DMS53 (cell line): ENCODE measurements around the gene RRP1B.

ENCODE experiments used
- DNase-seq: peaks from one replicate; lab custom pipeline; 2025; lab: John Stamatoyannopoulos, UW

The RRP1B gene

DNA sequence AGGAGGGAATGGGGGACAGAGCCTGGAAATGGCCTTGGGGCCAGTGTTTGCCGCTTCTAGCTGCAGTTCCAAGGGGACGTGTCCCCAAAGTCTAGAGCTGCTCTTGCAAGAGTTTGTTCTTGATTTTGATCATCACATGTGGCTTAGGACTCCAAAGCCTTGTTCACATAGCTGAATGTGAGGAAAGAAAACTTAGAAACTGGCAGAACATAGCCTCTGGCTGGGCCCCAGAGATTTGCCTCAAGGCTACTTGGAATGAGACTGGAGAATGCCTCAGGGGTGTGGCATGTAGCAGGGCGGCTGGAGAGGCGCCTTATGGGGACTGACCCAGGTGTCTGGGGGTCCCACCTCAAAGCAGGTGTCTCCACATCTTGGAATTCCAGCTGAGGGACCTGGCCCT is 61.8 kb downstream of the RRP1B start:
- no peak for DNase-seq

DNA sequence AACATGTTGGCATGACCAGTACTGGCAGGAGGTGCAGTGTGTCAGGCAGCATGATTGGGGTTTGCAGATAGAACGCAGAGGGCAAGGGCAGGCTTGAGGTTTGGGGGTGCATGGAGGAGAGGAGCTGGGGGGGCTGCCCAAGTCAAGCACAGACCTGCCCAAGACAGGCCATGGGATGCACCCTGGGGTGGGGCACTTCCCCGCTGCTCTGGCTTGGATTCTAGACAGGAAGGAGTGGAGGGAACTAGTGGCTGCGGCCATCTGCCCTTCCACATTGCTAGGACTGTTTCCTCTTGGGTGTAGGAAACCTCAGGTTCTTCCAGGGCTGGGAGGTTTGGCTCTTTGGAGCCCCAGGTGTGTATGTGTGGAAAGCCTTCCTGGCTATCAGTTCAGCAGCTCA is 62.6 kb downstream of the RRP1B start:
- no peak for DNase-seq

DNA sequence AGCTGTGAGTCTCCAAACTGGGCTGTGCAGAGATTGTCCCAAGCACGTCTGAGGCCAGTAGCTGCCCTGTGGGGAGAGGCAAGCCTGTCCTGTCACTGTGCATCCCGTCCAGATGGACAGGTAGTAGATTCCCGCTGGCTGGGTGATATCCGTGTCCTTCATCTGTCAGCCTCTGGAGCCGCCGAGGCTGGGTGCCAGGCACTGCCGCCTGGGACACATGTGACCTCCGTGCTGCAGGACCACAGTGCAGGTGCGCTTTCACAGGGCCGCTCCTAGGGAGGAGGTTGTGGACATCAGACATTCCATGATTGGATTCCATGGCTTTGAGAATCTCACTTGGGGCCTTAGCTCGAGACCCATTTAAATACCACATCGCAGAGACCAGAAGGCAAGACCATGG is 64.3 kb downstream of the RRP1B start:
- DNase-seq: peak; percentile 13

DNA sequence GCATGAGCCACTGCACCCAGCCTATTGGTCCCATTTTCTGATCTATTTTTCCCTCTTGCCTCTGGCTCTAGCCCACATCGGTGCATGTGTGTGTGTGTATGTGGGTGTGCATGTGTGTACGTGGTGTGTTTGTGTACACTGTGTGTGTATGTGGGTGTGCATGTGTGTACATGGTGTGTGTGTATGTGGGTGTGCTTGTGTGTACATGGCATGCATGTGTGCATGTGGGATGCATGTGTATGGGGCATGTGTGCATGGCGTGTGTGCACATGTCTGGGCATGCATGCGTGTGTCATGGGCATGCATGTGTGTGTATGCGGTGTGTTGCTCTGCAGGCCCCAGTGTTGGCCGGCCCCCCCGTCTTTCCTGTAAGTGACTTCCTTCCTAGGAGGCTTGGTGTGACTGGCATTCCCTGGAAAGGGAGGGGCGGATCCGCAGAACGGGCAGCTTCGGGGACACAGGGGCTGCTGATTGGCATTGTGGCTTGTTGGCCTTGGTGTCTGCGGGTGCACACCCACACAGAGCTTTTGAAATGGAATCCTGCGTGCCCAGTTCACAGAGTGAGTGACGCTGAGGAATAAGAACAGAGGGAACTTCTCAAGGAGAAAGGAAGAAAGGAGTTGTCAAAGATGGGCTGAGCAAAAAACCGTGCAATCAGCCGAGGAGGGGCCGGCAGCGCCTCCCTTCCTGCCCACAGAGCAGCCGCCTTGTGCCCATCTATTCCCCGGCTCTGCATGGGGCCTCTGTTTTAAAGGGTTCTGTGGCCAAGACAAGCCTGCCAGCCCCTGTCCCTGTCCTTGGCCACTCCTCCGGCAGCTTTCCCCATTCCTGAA is 67.5 kb downstream of the RRP1B start:
- DNase-seq: no peak

DNA sequence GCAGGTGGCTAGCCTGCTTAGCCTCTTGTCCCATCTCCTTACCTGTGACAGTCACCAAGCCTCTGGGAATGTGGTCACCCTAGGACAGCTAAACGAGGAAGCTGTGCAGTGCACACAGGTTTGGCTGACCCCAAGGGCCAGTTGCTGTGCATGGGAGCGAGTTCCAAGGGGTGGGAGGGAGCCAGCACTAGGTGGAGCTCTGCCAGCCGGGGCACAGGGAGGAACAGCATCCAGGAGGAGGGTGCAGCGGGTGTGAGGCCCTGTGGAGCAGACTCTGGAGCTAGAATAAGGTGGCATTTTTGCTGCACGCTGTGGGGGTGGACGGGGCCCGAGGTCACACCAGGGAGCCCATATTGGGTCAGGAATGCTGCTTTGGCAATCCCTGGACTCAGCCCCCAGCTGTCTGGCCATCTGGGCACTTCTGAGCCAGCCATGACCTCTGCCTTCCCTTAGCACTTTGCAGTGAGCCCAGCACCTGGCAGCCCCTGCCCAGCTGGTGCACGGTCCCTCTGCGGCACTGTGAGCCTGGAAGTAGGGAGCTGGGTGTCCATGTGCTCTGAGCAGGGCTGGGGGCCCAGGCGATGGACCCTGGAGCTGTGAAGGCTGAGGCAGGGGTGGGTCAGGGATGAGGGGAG is 68.3 kb downstream of the RRP1B start:
- peak; percentile 74 for DNase-seq

DNA sequence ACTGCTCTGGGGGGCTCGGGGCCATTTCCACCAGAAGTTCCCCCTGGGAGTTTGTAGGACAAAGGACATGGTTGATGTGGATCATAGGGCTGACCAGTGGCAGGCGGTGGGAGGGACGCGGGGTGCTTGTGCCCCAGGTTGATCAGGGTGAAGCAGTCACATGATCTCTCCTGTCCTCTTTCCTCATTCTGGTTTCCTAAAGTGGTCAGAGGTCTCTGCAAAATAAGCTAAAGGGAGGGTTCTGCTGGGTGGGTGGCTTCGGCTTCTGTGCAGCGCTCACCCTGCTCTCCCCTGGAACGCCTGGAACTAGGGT is 68.8 kb downstream of the RRP1B start:
- peak; percentile 65 for DNase-seq

DNA sequence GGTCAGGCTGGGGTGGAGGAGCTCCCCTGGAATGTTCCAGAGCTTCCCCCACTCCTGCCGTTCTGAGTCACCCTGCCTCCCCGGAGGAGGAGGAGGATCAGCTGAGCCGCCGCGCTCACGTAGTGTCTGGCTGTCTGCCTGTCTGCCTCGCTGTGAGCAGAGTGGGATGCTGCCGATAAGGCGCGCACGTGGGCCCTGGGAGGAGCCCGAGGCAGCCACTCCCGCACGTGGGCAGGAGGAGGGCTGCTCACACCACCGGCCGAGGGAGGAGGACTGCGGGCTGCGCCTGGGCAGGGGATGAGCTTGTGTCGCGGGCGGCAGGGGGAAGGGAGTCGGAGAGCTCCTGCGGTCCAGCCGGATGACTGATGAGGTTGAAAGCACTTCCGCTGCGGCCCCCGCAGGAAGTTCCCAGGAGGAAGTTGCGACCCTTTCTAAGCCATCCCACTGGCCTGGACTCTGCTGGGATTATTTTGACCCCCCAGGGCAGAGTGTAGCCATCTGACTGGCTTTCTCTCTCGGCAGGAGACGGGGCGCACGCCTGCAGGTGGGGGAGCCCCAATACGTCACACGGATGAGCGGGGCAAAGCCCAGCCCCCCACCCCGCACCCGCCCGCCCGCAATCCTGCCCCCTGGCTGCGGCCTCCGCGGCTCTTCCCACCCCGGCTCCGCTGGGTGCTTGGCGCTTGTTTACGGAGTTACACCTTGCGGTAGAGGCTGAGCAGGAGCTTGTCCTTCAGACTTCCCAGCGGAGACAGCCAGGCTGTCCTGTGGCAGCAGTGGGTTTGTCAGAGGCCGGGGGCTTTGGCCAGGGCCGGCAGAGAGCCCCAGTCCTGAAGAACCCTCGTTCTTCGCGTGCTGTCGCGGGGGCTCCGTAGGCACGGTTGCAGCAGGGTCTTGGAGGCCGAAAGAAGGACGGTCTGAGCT is 69.4 kb downstream of the RRP1B start:
- DNase-seq: peak; percentile 94

DNA sequence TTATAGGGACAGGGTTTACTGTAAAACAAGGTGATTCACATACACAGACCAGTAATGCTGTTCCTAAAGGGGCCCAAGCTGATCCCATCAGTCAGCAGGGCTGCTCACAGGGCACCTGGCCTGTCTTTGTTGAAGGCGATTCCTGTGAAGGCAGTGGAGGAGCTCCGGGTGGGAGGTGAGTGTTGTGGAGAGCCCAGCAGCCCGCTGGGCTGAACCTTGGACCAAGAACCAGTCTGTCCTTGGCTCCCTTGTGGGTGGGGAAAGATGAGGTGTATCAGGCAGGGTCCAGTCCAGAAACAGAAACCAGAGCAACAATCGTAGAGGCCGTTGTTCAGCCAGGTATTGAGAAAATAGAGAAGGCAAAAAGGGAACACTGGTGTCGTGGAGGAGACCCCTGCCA is 72.1 kb downstream of the RRP1B start:
- DNase-seq: no peak

DNA sequence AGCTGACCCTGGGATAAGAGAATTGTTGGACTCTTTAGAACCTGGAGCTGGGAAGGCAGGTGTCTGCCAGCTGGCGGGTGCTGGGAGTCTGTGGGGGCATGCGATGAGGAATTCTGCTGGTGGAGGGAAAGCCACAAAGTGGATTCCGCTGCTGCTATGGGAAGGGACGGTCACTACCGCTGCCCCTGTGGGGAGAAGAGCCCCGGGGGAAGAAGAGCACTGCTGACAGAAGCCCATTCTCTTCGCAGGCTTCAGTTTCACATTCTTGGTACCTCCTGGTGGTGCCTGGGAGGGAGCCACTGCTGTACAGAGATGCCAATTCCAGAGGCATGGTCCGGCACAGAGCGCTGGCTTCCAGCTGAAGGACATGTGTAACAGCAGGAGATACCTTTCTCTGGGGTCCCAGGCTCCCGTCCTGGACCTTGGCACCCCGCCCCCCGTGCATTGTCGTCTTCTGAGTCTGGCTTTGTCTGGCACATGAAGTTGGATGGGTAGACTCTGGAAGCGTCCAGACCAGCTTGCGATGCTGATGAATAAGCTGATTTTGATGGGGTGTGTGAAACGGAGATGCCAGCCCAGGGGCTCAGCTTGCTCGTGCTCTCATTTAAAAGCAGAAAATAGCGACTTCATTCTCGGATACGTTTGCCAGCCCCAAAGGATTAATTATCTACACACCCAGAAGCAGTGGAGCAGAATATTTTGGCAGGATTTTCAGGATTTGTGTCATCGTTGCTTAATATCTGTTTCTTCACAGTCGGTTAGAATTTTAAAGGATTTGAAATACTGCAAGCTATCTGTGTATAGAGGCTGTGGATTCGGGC is 72.7 kb downstream of the RRP1B start:
- no peak for DNase-seq

DNA sequence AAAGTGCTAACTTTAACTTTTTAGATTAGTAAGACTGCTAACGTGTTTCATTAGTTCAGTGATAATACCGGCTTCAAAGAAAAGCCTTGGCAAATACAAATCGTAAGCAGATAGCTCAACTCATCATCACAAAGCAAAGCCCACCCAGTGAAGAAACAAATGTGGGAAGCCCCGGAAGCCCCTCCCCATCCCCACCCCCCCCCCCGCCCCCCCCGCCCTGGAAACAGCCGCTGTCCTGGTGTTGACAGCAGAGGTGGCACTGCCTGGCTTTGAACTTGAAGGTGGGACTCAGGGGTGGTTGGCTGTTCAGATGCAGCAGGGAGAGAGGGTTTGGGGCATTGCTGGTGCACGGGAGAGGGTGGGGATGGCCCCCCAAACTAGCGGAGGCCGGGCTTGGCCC is 73.7 kb downstream of the RRP1B start:
- DNase-seq: no peak

DNA sequence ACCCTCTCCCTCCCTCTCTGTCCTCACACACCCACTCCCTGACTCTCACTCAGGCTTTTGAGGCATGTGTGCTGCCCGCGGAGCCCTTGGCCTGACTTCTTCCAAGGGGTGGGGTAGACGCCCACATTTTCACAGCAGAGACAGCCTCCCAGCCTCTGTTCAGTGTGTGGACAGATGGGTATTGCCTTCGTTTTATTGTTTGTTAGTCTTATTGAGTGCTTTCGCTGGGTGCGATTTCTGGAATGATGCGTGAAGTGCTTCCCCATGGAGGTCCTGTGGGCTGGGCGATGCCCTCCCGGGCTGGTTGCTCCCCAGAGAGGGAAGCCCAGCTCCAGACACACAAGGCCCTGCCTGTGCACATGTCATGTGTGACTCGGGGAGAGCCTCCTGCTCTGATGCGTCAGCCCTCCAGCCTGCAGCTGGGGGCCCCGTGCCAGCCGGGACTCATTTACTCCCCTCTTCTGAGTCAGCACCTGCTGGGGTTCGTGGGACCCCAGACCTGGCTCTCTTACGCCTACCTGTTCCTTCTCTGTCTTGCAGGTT is 74.2 kb downstream of the RRP1B start:
- DNase-seq: peak; percentile 32

DNA sequence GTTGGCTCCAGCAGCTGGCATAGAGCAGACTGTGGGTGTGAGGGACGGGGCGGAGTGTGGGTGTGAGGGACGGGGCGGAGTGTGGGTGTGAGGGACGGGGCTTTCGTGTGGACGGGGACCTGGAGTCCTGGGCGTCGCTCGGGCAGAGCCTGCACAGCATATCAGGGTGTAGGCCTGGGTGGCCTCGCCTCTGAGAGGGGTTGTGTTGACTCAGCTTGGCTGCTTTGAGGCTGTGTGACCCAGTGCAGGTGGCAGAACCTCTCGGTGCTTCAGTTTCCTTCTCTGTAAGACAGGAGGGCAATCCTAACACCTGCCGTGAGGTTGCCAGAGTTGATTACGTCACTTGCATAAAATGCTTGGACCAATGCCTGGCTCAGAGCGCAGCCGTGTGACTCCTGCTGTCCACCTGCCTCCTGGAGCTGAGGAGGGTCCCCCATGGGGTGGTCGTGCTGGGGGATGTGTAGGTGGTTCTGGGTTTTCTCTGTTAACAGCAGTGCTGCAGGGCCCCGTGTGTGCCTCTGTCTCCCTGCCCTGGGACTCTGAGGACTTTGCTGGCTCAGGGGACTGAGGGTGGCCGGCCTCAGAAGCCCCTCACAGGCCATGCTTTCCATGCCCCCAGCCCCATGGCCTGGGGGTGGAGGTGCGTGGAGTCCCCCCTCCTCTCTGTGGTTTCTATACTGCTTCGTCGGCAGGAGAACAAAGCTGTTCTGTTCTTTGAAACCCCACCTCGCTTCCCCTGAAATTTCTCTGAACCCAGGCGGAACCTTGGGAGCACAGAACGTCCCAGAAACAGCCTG is 75.0 kb downstream of the RRP1B start:
- DNase-seq: peak; percentile 75

DNA sequence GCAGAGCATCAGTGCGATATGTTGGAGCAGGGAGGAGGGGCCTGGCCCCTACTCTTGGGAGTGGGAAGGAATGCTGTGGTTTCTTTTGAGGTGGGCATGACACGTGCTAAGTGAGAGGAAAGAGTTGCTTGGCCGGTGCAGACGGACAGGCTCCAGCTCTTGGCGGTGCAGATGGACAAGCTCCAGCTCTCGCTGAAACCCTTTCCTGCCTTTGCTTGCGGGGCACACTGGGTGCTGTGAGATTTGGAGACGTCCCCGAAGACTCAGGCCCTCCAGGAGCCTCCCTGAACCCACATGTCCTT is 75.5 kb downstream of the RRP1B start:
- DNase-seq: no peak

DNA sequence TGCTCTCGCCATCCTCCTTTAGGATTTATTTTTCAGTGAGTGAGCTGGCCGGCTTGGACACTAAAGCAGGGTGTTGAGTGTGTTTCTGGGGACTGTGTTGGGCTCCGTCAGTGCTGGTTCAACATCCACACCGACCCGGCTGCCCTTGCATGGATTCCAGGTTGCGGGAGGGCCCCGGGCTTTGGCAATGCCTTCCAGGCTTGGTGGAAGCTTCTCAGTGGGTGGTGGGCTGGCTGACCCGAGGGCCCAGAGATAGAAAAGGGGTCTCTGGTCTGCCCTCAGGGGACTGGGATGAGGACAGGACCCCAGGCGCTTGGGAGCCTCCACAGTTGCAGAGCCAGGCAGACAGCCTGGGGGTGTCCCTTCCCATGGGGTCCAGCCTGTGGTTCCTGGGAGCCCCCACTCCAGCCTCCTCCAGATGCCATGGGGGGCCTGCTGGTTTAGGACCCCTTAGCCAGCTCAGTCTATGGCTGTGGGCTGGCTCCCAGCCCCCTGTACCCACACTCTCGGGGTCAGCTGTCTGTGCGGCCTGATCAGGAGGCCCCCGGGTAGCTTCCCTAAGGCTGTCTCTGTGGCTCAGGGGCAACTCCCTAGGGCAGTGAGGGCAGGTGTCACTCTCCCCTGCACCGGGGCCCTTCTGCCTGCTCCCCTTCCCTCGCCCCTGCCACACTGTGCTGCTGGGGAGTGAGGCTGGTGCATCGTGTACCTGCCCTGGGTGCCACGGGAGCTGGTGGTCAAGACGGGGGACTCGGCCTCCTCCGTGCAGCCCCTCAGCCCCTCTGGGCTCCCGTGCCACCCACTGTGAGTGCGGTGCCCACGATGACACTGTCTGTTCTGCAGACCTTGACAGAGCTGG is 76.1 kb downstream of the RRP1B start:
- DNase-seq: no peak

DNA sequence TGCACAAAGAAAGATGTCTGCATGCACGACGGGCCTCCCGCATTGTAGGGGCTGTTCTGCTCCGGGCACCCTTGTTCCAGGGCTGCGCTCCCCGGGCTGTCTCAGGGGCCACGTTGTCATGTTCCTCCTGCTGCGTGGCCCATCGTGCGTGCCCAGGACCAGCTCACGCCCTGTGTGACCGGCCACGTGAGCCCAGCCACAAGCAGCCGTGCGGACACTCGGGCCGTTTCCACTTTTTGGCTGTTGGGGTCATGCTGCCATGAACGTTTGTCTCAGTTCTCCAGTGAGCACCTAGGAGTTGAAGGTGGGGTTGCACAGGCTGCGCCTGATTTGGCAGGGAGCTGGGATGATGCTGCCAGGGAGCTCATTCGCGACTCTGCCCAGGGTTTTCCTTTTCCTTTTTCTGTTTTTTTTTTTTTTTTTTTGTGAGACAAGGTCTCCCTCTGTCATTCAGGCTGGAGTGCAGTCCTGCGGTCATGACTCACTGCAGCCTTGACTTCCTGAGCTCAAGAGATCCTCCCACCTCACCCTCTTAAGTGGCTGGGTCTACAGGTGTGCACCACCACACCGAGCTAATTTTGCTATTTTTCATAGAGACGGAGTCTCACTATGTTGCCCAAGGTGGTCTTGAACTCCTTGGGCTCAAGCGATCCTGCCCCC is 77.0 kb downstream of the RRP1B start:
- peak; percentile 41 for DNase-seq

DNA sequence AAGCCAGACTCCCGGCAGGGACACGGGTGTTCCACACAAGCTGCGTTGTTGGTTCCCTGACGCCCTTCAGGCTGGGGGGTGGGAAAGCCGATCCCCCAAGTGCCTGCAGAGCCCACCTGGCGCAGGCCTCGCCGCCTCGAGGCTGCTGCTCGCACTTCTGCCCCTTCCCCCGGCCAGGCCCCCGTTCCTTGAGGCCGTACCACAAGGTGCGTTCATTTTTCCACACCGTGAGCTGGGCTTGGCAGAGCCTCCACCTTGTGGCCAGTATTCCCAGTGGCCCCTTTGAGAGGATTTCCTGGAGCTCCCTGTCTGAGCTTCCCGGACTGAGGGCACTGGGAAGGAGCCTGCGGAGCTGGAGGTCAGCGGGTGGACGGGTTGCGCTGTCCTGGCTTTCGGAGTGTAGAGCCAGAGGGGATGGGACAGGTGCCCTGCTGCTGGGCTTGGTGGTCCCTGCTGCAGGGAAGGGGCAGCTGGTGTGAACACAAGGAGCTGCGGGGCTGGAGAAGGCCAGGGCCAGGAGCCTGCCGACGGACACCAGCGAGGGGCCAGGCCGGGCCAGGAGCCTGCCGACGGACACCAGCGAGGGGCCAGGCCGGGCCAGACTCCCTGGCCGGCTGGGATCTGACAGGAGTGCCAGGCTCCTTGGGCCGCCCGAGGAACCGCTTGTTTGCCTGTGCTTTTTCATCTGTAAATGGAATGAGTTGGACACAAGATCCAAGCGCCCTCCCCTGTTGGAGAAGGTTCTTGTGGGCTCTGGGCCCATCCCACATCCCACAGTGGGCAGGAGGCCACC is 78.0 kb downstream of the RRP1B start:
- DNase-seq: no peak

DNA sequence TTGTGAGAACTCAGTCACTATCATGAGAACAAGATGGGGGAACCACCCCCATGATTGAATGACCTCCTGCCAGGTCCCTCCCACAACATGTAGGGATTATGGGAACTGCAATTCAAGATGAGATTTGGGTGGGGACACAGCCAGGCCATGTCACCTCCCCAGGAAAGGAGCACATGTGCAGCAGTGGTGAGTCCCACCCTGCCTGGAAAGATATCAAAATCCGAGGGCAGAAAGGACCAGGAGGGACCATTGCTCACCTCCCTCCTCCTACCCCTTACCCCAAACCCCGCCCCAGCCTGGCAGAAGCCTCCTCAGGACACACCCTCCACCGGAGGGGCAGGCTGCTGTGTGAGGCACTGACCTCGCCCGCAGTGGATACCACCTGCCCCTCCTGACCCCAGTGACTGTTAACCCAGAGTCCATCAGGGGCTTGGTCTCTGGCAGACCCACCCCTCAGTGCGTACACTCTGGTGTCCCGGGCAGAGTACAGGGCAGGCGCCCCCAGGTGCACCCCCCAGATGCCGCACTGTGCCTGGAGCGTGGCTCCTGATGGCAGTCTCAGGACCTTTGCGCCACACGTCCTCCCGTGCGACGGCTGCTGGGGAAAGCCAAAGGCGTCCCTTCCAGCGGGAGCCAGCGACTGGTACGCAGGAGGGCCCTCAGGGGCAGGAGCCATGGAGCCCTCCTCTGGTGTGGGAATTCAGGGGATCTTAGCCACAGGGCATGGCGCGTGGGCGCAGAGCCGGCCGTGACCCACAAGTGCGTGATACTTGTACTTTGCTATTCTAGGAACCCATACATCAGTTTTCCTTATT is 80.5 kb downstream of the RRP1B start:
- DNase-seq: peak; percentile 28
